ENCODE measurements around the gene PXN.

PXN gene

DNA sequence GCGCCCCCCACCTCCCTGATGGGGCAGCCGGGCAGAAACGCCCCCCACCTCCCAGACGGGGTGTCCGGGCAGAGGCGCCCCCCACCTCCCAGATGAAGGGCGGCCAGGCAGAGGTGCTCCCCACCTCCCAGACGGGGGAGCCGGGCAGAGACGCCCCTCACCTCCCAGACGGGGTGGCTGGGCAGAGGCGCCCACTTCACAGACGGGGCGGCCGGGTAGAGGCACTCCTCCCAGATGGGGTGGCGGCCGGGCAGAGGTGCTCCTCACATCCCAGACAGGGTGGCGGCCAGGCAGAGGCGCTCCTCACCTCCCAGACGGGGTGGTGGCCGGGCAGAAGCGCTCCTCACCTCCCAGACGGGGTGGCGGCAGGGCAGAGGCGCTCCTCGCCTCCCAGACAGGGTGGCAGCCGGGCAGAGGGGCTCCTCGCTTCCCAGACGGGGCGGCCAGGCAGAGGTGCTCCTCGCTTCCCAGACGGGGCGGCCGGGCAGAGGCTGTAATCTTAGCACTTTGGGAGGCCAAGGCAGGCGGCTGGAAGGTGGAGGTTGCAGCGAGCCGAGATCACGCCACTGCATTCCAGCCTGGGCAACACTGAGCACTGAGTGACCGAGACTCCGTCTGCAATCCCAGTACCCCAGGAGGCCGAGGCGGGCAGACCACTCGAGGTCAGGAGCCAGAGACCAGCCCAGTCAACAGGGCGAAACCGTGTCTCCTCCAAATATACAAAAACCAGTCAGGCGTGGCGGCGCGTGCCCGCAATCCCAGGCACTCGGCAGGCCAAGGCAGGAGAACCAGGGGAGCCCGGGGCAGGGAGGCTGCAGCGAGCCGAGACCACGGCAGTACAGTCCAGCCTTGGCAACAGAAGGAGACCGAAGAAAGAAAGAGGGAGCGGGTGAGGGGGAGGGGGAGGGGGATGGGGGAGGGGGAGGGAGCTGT, 12.9 kb upstream of the PXN start:
- no peaks in the 10 kb centered on the region for H3K27me3 ChIP-seq (ENCODE audit: control insufficient read depth in 1 of 2, insufficient read depth in 2 of 2, low read length in 2 of 2)
- no peaks in the 10 kb centered on the region for H3K36me3 ChIP-seq (ENCODE audit: insufficient read depth, low read length)
- H3K4me3 ChIP-seq (ENCODE audit: low read depth in 1 of 2, low read length in 2 of 2), result no peak overlapping the region
- no peak overlapping the region for H3K27ac ChIP-seq (ENCODE audit: low read depth, low read length)
- H3K4me1 ChIP-seq (ENCODE audit: insufficient read depth, low read length), result no peaks in the 10 kb centered on the region
- H3K9ac ChIP-seq (ENCODE audit: low read length), result no peak overlapping the region
- no peaks in the 10 kb centered on the region for H3K9me3 ChIP-seq (ENCODE audit: low read length)

DNA sequence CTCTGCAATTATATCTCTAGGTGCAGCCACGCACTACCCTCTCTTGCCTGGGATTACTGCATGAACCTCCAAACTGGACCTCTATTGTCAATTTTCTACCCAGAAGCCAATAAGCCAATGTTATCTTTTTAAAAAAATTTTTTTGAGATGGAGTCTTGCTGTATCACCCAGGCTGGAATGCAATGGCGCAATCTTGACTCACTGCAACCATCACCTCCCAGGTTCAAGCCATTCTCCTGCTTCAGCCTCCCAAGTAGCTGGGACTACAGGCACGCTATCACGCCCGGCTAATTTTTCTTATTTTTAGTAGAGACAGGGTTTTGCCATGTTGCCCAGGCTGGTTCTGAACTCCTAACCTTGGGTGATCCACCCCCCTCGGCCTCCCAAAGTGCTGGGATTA, 11.2 kb upstream of the PXN start:
- Histone ChIP-seq H3K27me3 (ENCODE audit: control insufficient read depth in 1 of 2, insufficient read depth in 2 of 2, low read length in 2 of 2) (no peaks in the 10 kb centered on the region), H3K4me1 (ENCODE audit: insufficient read depth, low read length) (no peaks in the 10 kb centered on the region), H3K9ac (ENCODE audit: low read length) (no peak overlapping the region), H3K4me3 (ENCODE audit: low read depth in 1 of 2, low read length in 2 of 2) (no peak overlapping the region), H3K27ac (ENCODE audit: low read depth, low read length) (no peak overlapping the region), H3K36me3 (ENCODE audit: insufficient read depth, low read length) (no peaks in the 10 kb centered on the region), H3K9me3 (ENCODE audit: low read length) (no peaks in the 10 kb centered on the region)

DNA sequence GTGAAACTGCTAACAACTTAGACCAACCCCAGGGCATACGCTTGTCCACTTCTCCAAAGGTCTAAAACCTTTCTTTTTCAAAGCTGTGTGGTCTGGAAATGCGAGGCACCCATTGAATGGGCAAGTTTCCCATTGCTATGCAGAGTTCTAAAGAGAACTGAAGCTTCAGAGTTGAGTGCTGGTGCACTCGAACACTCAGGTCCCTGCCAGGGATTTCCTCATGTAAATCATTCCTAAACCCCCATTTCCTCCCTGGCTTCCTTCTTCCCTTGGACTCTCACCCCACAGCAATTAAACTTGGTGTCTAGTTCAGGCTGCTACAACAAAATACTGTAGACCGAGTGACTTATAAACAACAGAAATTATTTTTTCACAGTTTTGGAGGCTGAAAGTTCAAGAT, 2.2 kb upstream of the PXN start:
- Histone ChIP-seq H3K36me3 (ENCODE audit: insufficient read depth, low read length) (no peaks in the 10 kb centered on the region), H3K27me3 (ENCODE audit: control insufficient read depth in 1 of 2, insufficient read depth in 2 of 2, low read length in 2 of 2) (no peaks in the 10 kb centered on the region), H3K9ac (ENCODE audit: low read length) (no peak overlapping the region), H3K27ac (ENCODE audit: low read depth, low read length) (no peak overlapping the region), H3K4me1 (ENCODE audit: insufficient read depth, low read length) (peaks cover 24% of the 10 kb centered on the region), H3K4me3 (ENCODE audit: low read depth in 1 of 2, low read length in 2 of 2) (no peak overlapping the region), H3K9me3 (ENCODE audit: low read length) (no peaks in the 10 kb centered on the region)

DNA sequence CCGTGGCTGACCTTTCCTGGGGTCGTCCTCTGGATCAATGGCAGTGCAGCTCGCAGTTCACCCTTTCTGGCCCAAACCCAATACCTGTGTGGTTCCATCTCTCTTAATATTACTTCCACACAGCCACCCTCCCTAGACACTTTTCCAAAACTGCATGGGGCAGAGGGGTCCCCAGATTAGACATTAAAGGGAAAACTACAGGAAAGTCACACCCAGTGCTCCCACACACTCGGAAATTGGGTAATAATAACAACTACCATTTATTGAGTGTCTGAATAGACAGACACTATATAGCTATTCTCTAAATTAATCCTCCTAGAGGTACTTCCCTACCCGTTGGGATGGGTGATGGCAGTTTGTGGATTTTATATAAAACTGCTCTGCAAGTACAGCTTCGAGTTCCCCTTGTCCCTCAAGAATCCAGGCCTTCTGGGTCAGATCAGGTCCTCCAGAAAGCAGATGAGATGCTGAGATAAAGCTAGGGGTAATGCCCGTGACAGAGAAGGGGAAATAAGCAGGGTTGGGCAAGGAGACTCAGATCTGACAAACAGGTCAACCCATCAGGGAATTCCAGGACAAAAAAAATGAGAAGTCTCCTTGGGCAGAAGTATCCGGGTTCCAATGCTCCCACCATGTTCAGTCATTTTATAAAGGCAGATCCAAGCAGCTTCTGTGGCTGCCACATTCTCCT, 795 bp upstream of the PXN start:
- Histone ChIP-seq H3K9me3 (ENCODE audit: low read length) (no peaks in the 10 kb centered on the region), H3K4me1 (ENCODE audit: insufficient read depth, low read length) (peaks cover 37% of the 10 kb centered on the region), H3K4me3 (ENCODE audit: low read depth in 1 of 2, low read length in 2 of 2) (no peak overlapping the region), H3K27ac (ENCODE audit: low read depth, low read length) (no peak overlapping the region), H3K27me3 (ENCODE audit: control insufficient read depth in 1 of 2, insufficient read depth in 2 of 2, low read length in 2 of 2) (no peaks in the 10 kb centered on the region), H3K9ac (ENCODE audit: low read length) (no peak overlapping the region), H3K36me3 (ENCODE audit: insufficient read depth, low read length) (no peaks in the 10 kb centered on the region)

DNA sequence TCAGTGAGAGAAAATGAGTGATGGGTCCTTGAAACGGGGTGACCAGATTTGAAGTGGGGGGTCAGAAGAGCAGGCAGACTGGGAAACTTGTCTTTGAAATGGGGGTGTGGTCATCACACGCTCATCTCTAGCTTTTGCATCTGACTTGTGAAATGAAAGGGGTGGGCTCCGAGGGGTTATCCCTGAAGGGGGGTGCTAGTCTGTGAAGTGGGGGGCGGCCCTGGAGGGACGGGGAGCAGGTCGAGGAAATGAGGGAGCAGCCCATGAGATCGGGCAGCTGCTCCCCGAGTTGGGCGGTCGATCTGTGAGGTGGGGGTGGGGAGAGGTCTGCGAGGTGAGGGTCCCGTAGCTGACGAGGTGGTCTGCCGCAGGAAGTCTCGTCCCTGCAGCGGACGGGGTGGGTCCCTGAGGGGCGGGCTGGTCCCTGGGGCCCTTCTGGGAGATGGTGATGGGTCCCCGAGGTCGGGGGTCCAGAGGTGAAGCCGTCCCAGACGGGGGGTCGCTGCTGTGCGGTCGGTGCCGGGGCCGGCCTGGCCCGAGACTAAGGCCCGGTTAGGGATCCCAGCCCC, 542 bp downstream of the PXN start:
- H3K9me3 ChIP-seq (ENCODE audit: low read length), result no peaks in the 10 kb centered on the region
- H3K36me3 ChIP-seq (ENCODE audit: insufficient read depth, low read length), result no peaks in the 10 kb centered on the region
- H3K4me3 ChIP-seq (ENCODE audit: low read depth in 1 of 2, low read length in 2 of 2), result peak overlapping the region; percentile 81 to 90
- peak overlapping the region; percentile 96 for H3K9ac ChIP-seq (ENCODE audit: low read length)
- H3K27me3 ChIP-seq (ENCODE audit: control insufficient read depth in 1 of 2, insufficient read depth in 2 of 2, low read length in 2 of 2), result no peaks in the 10 kb centered on the region
- H3K4me1 ChIP-seq (ENCODE audit: insufficient read depth, low read length), result peaks cover 44% of the 10 kb centered on the region
- peak overlapping the region; percentile 88 for H3K27ac ChIP-seq (ENCODE audit: low read depth, low read length)

DNA sequence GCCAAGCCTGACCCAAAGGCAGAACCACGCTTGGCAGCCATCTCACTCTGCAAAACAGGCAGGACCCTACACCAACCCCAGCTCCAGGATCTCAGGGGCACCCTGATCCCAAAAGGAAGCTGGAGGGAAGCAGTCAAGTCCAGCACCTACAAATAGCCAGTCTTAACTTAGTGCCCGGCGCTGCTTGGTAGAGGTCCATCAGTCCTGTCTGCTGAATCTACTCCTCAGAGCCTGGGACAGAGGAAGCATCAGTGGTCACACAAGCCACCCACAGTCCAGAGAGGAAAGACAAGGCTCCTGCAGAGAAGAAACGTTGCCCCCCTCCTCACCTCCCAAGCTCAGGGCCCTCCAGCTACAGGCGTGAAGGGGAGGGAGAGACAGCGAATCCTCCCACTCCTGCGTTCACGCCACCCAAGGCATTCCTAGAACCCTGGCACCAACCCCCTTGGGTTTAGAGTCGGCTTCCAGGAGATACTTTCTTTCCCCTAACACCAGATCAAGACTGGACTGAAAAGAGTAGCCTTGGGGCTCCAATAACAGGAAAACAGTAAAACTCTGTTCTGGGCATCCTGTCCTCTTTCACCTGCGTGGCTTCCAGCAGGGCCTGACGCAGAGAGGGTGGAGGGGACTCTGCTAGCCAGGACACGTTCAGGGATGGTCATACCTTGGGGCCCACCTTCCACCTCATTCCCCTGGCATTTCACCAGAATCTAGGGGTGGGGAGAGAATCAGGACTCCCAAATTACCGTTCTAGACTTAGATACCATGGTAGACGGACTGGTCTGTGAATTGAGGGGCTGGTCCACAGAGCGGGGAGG, 1.2 kb downstream of the PXN start:
- H3K27me3 ChIP-seq (ENCODE audit: control insufficient read depth in 1 of 2, insufficient read depth in 2 of 2, low read length in 2 of 2), result no peaks in the 10 kb centered on the region
- peak overlapping the region; percentile 88 for H3K27ac ChIP-seq (ENCODE audit: low read depth, low read length)
- H3K36me3 ChIP-seq (ENCODE audit: insufficient read depth, low read length), result no peaks in the 10 kb centered on the region
- H3K4me3 ChIP-seq (ENCODE audit: low read depth in 1 of 2, low read length in 2 of 2), result peak overlapping the region; percentile 81 to 90
- no peaks in the 10 kb centered on the region for H3K9me3 ChIP-seq (ENCODE audit: low read length)
- peaks cover 51% of the 10 kb centered on the region for H3K4me1 ChIP-seq (ENCODE audit: insufficient read depth, low read length)
- H3K9ac ChIP-seq (ENCODE audit: low read length), result peak overlapping the region; percentile 96

DNA sequence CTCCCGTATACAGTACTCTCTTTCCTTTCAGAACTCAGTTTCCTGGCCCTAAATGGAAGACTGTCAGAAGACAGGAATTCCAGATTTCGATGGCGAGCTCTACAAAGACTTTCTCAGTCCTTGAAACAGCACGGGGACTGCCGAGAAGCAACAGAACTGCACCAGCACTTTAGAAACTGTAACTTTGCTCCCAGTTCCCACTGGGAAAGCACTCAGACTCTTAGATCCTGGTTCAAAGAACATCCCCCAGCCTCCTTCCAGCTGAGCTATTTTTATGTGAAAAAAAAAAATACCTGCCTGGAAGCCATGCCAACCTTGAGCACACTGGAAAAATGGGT, 1.8 kb downstream of the PXN start:
- Histone ChIP-seq H3K27me3 (ENCODE audit: control insufficient read depth in 1 of 2, insufficient read depth in 2 of 2, low read length in 2 of 2) (no peaks in the 10 kb centered on the region), H3K9ac (ENCODE audit: low read length) (peak overlapping the region; percentile 96), H3K4me3 (ENCODE audit: low read depth in 1 of 2, low read length in 2 of 2) (peak overlapping the region; percentile 81 to 90), H3K9me3 (ENCODE audit: low read length) (no peaks in the 10 kb centered on the region), H3K36me3 (ENCODE audit: insufficient read depth, low read length) (no peaks in the 10 kb centered on the region), H3K4me1 (ENCODE audit: insufficient read depth, low read length) (peaks cover 51% of the 10 kb centered on the region), H3K27ac (ENCODE audit: low read depth, low read length) (peak overlapping the region; percentile 88)

DNA sequence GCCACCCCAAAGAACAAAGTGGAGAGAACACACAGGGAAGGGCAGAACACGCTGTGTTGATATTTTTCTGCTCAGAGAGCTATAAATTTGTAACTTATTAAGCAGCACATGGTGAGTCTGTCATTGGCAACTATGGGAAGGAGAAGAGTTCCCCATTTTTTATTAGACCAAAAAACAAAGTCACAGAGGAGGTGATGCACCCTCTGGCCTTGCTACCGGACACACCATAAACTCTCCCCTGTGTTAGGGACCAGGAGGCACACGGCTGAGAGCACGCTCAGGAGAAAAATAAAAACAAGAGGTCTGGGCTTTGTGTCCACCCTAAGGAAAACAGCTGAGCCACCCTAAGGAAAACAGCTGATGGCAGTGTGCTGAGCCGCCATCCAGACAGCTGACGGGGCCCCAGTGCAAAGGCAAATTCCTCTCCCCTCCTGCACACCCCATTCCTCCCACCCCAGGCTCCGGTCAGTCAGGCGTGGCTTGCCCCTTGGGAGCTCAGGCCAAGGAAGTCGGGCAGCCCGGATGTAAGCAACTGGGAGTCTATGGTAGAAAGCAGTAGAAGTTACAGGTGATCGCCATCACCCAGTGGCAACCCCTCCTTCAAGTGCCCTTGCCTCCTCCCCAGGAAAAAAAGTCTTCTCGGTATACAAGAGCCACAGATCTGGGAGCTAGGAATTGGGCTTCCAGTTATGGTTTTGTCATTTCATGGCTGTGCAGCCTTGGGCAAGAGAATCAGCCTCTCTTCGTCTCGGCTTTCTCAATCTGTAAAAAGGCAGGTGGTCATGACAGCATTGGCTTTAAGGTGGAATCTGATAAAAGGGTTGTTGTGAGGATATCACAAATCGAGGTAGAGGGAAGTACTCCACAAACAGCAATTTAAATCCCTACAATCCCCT, 2.4 kb downstream of the PXN start:
- peaks cover 57% of the 10 kb centered on the region for H3K4me1 ChIP-seq (ENCODE audit: insufficient read depth, low read length)
- H3K27me3 ChIP-seq (ENCODE audit: control insufficient read depth in 1 of 2, insufficient read depth in 2 of 2, low read length in 2 of 2), result no peaks in the 10 kb centered on the region
- peak overlapping the region; percentile 96 for H3K9ac ChIP-seq (ENCODE audit: low read length)
- no peaks in the 10 kb centered on the region for H3K9me3 ChIP-seq (ENCODE audit: low read length)
- H3K36me3 ChIP-seq (ENCODE audit: insufficient read depth, low read length), result no peaks in the 10 kb centered on the region
- peak overlapping the region; percentile 23 to 90 for H3K4me3 ChIP-seq (ENCODE audit: low read depth in 1 of 2, low read length in 2 of 2)
- H3K27ac ChIP-seq (ENCODE audit: low read depth, low read length), result peak overlapping the region; percentile 88

DNA sequence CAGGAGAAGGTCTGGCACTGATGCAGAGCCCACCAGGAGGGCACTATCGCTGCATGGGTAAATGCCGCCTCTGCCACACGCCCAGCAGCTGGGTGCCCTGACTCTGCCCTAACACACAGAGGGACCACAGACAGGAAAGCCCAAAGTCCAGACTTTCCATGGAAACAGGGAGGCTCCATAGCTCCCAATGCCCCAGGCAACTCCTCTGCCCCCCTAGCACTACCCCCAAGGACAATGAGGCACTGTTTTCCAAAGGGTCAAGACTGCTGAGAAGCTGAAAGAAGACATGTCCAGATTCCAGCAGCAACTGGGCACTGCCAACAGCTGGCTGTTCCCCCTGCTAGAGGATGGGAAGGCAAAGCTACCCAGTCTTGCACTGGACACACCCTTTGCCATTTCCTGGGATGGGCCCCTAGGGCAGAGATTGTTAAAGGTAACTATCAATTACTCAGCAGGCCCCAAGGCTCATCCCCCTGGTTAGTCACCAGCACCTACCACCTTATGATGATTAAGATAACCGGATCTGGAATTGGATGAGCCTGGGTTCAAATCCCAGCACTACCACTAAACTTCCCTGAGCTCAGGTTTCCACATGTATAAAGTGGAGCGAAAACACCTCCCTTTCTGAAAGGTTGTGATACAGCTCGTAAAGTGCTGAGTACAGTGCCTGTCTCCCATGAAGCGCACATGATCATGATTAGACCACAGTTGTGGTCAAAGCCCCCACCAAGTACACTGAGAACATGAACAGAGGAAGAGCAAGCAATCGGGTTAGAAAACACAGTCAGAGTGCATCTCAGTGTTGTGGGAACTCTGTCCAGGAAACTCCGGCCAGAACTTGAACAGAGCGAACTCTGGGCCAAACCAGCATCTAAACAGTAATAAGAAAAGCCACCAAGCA, 3.3 kb downstream of the PXN start:
- peak overlapping the region; percentile 96 for H3K9ac ChIP-seq (ENCODE audit: low read length)
- no peaks in the 10 kb centered on the region for H3K9me3 ChIP-seq (ENCODE audit: low read length)
- peaks cover 66% of the 10 kb centered on the region for H3K4me1 ChIP-seq (ENCODE audit: insufficient read depth, low read length)
- H3K4me3 ChIP-seq (ENCODE audit: low read depth in 1 of 2, low read length in 2 of 2), result peak overlapping the region; percentile 9 to 90
- no peaks in the 10 kb centered on the region for H3K27me3 ChIP-seq (ENCODE audit: control insufficient read depth in 1 of 2, insufficient read depth in 2 of 2, low read length in 2 of 2)
- H3K36me3 ChIP-seq (ENCODE audit: insufficient read depth, low read length), result no peaks in the 10 kb centered on the region
- H3K27ac ChIP-seq (ENCODE audit: low read depth, low read length), result peak overlapping the region; percentile 88

DNA sequence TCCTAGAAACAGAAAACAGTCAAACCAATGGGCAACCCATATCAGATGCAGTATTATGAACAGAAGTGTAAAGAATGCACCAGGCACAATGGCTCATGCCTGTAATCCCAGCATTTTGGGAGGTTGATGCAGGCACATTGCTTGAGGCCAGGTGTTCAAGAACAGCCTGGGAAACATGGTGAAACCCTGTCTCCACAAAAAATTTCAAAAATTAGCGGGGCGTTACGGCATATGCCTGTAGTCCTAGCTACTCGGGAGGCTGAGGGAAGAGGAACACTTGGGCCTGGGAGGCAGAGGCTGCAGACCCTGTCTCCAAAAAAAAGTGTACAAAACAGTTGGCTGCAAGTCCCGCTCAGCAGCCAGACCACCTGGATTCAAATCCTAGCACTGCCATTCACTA, 4.9 kb downstream of the PXN start:
- H3K27me3 ChIP-seq (ENCODE audit: control insufficient read depth in 1 of 2, insufficient read depth in 2 of 2, low read length in 2 of 2), result no peaks in the 10 kb centered on the region
- H3K4me1 ChIP-seq (ENCODE audit: insufficient read depth, low read length), result peaks cover 77% of the 10 kb centered on the region
- H3K36me3 ChIP-seq (ENCODE audit: insufficient read depth, low read length), result no peaks in the 10 kb centered on the region
- H3K27ac ChIP-seq (ENCODE audit: low read depth, low read length), result peak overlapping the region; percentile 31
- no peak overlapping the region for H3K9ac ChIP-seq (ENCODE audit: low read length)
- no peaks in the 10 kb centered on the region for H3K9me3 ChIP-seq (ENCODE audit: low read length)
- no peak overlapping the region for H3K4me3 ChIP-seq (ENCODE audit: low read depth in 1 of 2, low read length in 2 of 2)
